Ishikawa (cell line): ENCODE data around the gene MEGF6.

Source experiments
- CEBPB ChIP-seq: IDR thresholded peaks from 2 replicates; pipeline ENCODE4 v1.6.1; 2012
- CREB1 ChIP-seq: IDR thresholded peaks from 2 replicates; pipeline ENCODE4 v1.6.1; 2012; ENCODE audit warnings: low read depth
- EGR1 ChIP-seq: IDR thresholded peaks from 2 replicates; pipeline ENCODE4 v1.6.1; 2012
- EP300 ChIP-seq: IDR thresholded peaks from 2 replicates; pipeline ENCODE4 v1.6.1; 2012; ENCODE audit warnings: borderline replicate concordance
- FOXM1 ChIP-seq: IDR thresholded peaks from 2 replicates; pipeline ENCODE4 v1.6.1; 2012; ENCODE audit warnings: low read depth, borderline replicate concordance
- NFIC ChIP-seq: IDR thresholded peaks from 2 replicates; pipeline ENCODE4 v1.6.1; 2012
- RAD21 ChIP-seq: IDR thresholded peaks from 2 replicates; pipeline ENCODE4 v1.6.1; 2012; ENCODE audit warnings: low read depth
- TAF1 ChIP-seq: IDR thresholded peaks from 2 replicates; pipeline ENCODE4 v1.6.1; 2012; ENCODE audit warnings: low read depth, mild to moderate bottlenecking
- TCF12 ChIP-seq: IDR thresholded peaks from 2 replicates; pipeline ENCODE4 v1.6.1; 2012; ENCODE audit warnings: low read depth
- TEAD4 ChIP-seq: IDR thresholded peaks from 2 replicates; pipeline ENCODE4 v1.6.1; 2012
- YY1 ChIP-seq: IDR thresholded peaks from 2 replicates; pipeline ENCODE4 v1.6.1; 2012; ENCODE audit warnings: low read depth
- ZBTB7A ChIP-seq: IDR thresholded peaks from 2 replicates; pipeline ENCODE4 v1.6.1; 2012; ENCODE audit warnings: low read depth
- TF ChIP-seq, protein P1 (sequence below): IDR thresholded peaks from 2 replicates; pipeline ENCODE4 v1.6.1; 2012
- TF ChIP-seq, protein P2 (sequence below): IDR thresholded peaks from 2 replicates; pipeline ENCODE4 v1.6.1; 2012; ENCODE audit warnings: low read depth, mild to moderate bottlenecking
- TF ChIP-seq, protein P3 (sequence below): IDR thresholded peaks from 2 replicates; pipeline ENCODE4 v1.6.1; 2012

MEGF6 gene

DNA sequence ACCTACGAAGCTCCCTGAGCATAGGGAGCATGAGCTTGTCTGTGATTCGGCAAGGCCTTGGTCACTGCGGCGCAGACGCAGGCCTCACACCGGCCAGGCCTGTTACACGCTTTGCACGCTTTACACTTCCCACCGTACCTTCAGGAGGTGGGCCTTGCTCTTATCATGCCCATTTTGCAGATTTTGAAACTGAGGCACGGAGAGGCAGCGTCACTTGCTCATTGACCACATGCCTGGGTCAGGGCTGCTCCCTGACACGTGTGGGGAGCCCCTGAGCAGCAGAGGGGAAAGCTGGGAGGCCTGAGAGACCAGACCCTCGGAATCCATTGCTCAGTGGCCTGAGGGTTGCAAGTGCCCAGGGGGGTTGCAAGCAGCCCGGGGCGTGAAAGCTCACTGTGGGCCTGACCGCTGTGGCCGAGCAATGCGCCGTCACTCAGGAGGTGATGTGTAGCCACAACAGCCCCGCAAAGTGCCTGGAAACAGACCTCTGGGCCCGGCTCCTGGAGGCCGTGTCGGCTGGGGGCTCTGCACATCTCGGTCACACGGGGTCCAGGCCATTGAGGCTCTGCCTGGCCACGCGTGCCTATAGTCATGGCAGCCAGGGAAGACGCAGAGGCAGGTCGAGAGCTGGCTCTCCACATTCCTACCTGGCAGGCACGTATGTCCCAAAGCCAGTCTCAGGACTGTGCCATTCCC, 149.9 kb downstream of the MEGF6 start:
- TF ChIP-seq RAD21 (no peak), CREB1 (no peak), NFIC (no peak), EP300 (no peak), EGR1 (no peak), ZBTB7A (no peak), TAF1 (no peak), FOXM1 (no peak), YY1 (no peak)
- TF ChIP-seq, protein P1, sequence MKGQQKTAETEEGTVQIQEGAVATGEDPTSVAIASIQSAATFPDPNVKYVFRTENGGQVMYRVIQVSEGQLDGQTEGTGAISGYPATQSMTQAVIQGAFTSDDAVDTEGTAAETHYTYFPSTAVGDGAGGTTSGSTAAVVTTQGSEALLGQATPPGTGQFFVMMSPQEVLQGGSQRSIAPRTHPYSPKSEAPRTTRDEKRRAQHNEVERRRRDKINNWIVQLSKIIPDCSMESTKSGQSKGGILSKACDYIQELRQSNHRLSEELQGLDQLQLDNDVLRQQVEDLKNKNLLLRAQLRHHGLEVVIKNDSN, result no peak
- TF ChIP-seq, protein P2, sequence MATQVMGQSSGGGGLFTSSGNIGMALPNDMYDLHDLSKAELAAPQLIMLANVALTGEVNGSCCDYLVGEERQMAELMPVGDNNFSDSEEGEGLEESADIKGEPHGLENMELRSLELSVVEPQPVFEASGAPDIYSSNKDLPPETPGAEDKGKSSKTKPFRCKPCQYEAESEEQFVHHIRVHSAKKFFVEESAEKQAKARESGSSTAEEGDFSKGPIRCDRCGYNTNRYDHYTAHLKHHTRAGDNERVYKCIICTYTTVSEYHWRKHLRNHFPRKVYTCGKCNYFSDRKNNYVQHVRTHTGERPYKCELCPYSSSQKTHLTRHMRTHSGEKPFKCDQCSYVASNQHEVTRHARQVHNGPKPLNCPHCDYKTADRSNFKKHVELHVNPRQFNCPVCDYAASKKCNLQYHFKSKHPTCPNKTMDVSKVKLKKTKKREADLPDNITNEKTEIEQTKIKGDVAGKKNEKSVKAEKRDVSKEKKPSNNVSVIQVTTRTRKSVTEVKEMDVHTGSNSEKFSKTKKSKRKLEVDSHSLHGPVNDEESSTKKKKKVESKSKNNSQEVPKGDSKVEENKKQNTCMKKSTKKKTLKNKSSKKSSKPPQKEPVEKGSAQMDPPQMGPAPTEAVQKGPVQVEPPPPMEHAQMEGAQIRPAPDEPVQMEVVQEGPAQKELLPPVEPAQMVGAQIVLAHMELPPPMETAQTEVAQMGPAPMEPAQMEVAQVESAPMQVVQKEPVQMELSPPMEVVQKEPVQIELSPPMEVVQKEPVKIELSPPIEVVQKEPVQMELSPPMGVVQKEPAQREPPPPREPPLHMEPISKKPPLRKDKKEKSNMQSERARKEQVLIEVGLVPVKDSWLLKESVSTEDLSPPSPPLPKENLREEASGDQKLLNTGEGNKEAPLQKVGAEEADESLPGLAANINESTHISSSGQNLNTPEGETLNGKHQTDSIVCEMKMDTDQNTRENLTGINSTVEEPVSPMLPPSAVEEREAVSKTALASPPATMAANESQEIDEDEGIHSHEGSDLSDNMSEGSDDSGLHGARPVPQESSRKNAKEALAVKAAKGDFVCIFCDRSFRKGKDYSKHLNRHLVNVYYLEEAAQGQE, result no peak
- TF ChIP-seq, protein P3, sequence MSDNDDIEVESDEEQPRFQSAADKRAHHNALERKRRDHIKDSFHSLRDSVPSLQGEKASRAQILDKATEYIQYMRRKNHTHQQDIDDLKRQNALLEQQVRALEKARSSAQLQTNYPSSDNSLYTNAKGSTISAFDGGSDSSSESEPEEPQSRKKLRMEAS, result no peak

DNA sequence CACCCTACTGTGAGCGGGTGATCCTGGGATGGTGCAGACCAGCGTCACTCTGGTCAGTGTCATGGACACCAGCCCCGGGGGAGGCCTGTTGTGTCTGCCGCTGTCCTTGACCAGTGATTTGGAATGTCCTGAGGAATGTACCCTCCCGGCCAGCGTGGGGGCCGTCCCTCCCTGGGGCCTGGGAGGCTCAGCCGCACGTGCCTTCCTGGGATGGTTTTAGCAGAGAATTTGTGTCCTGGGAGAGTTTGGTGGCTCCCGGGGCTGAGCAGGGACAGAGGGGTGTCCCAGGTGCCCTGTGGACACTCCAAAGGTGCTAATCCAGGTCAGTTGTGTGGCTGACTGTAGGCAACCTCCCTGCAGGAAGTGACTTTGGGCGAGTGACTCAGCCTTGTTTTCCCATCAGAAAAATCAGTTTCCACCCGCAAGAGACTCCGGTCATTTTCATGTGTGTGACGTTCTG, 150.6 kb downstream of the MEGF6 start:
- no peak for TF ChIP-seq NFIC
- TF ChIP-seq, protein P1, result no peak
- TF ChIP-seq, protein P3, result no peak
- no peak for TF ChIP-seq ZBTB7A
- no peak for TF ChIP-seq EP300
- no peak for TF ChIP-seq YY1

DNA sequence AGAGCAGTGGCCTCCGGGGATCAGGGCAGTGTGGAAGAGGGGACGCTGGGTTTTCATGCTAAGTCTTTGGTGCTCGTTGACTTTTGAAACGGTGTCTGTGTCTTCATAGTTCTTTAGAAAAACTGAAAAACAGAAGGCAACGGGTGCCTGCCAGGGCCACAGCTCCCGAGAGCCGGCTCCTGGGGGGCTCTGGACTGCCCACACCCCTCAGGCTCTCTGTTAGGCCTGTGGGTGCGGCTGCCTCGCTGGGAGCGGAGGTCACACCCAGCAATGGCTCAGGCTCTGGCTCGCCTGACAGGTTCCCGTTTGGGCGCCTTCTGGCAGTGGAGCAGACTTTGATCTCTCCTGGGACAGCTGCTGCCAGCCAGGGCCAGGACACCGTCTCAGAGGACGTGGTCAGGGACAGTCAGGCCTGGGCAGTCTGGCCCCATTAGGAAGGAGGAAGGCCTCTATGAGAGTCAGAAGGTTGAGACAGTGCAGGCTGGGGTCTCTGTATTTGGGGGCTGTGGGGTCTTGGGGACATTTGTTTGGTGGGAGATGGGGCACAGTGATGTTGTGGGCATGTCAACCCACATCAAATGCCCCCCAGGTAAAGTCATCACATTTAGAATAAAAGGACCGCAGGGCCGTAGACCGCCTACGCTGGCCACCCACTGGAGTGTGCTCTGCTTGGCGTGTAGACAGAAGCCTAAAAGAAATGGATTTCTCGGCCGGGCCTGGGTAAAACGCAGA, 151.2 kb downstream of the MEGF6 start:
- no peak for TF ChIP-seq TEAD4
- TF ChIP-seq, protein P1, result no peak
- no peak for TF ChIP-seq CREB1
- TF ChIP-seq TCF12, result no peak
- no peak for TF ChIP-seq CEBPB
- no peak for TF ChIP-seq RAD21
- TF ChIP-seq NFIC, result no peak
- no peak for TF ChIP-seq EP300

DNA sequence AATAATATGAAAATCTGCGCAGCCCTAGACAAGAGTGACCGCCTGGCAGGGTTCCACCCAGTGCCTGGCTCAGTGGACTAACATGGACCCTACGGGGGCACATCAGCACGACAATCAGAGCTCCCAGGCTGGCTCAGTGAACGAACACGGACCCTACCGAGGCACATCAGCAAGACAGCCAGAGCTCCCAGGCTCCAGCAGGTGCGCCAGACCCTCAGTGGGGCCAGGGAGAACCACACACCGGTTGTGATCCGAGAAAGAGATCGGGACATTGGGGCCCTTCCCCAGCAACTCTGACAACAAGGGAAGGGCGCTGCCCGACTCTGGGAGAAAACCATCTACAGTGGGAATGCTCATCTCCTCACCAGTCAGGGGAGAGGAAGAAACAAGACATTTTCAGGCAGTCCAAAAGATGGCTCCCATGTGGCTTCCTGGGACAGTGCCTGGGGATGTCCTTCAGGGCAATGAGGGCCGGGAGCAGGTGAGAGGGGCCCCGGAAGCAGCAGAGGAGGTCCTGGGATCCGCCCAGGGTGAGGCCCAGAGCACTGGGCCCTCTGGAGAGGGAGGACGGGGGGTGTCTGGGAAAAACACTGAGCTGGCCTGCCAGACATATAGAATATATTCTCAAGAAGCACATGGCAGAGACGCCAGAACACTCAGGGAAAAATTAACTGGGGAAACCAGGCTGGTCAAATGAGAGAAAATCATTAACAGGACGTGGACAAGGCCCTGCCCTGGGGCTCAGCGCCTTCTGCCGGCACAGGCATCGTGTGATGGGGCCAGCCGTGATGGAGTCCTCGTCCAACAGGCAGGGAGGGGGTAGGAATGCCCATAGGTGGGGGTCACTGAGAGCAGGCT, 152.0 kb downstream of the MEGF6 start:
- TF ChIP-seq EP300 (no peak), EGR1 (no peak), TCF12 (no peak), TEAD4 (no peak), CEBPB (no peak), FOXM1 (no peak), TAF1 (no peak), RAD21 (no peak)
- TF ChIP-seq, protein P2, result no peak
- TF ChIP-seq, protein P3, result no peak
- TF ChIP-seq, protein P1, result no peak
